Cardiac fibroblast (primary cell): ENCODE results near the gene DIABLO.

Experiments used
- DNase-seq, 2 donors: peaks; one replicate each; pipeline versions ENCODE4 v3.0.0 to v3.0.0-alpha.2; 2010; ENCODE audit warnings: low read depth in 2 of 2
- H3K4me3 ChIP-seq, 2 donors: replicated peaks in 1 of 2; 1 replicate in 1 of 2; 2 replicates in 1 of 2; pipeline ENCODE4 v1.5.1; 2011; ENCODE audit warnings: low read depth in 2 of 2, low read length in 2 of 2, mild to moderate bottlenecking in 2 of 2, moderate library complexity in 1 of 2
- CTCF ChIP-seq: IDR thresholded peaks from one replicate; pipeline ENCODE4 v1.5.1; 2011; ENCODE audit warnings: low read depth, mild to moderate bottlenecking, low read length, inconsistent platforms

Gene DIABLO

GRCh38 chr12:122250536-122250935 is 24.7 kb upstream of the DIABLO start:
- H3K4me3 ChIP-seq, result no peak overlapping the region
- DNase-seq, result no peak
- TF ChIP-seq CTCF, result no peak

- DNase-seq, result no peak
- H3K4me3 ChIP-seq, result no peak overlapping the region
- no peak for TF ChIP-seq CTCF
These were observed 24.2 kb upstream of the DIABLO start for GRCh38 chr12:122250047-122250446.

- H3K4me3 ChIP-seq, result no peak overlapping the region
- TF ChIP-seq CTCF, result no peak
- DNase-seq, result no peak
These were observed 19.7 kb upstream of the DIABLO start for GRCh38 chr12:122245553-122245952.

GRCh38 chr12:122244565-122245371 is 18.9 kb upstream of the DIABLO start:
- H3K4me3 ChIP-seq, result no peak overlapping the region
- TF ChIP-seq CTCF, result no peak
- DNase-seq, result no peak

- no peak for TF ChIP-seq CTCF
- no peak for DNase-seq
- no peak overlapping the region for H3K4me3 ChIP-seq
These were observed 18.1 kb upstream of the DIABLO start for GRCh38 chr12:122243965-122244364.

- H3K4me3 ChIP-seq, result no peak overlapping the region
- DNase-seq, result no peak
- TF ChIP-seq CTCF, result no peak
These were observed 13.0 kb upstream of the DIABLO start for GRCh38 chr12:122238861-122239260.

- DNase-seq, result no peak
These were observed 9.9 kb upstream of the DIABLO start for GRCh38 chr12:122235741-122236140.

More at GRCh38 chr12:122235741-122236140, 9.9 kb upstream of the DIABLO start:
- TF ChIP-seq CTCF, result no peak
- H3K4me3 ChIP-seq, result no peak overlapping the region
